Lung (tissue), 12 donors: ENCODE results near the gene WNT7B. TPM values are rescaled to one million over a fixed set of nuclear protein-coding genes. Genes with fewer than 3 reads are reported as not detected.

Experiments used
- ATAC-seq: fragments of 200-7000 bp; cut with Tn5 transposase; one replicate; pipeline ENCODE4 v1.9.1; 2020; ENCODE audit warnings: moderate number of reproducible peaks; ENCODE audit not compliant: insufficient read depth, low FRiP score
- DNase-seq, 3 donors: peaks; one replicate each; pipeline ENCODE4 v3.0.0-alpha.2; 2013 to 2017
- H3K27ac ChIP-seq, 2 donors: one replicate each; pipeline ENCODE4 v1.5.1; 2013; ENCODE audit warnings: mild to moderate bottlenecking in 2 of 2, moderate library complexity in 2 of 2, control low read depth in 1 of 2, inconsistent platforms in 1 of 2, low read depth in 1 of 2, low read length in 1 of 2
- H3K27me3 ChIP-seq, 3 donors: one replicate each; pipeline ENCODE4 v1.5.1; 2013; ENCODE audit warnings: low read length in 2 of 3; ENCODE audit not compliant: control insufficient read depth in 3 of 3, insufficient read depth in 3 of 3
- H3K36me3 ChIP-seq, 4 donors: one replicate each; pipeline ENCODE4 v1.5.1; 2013; ENCODE audit warnings: low read length in 4 of 4, mild to moderate bottlenecking in 1 of 4, moderate library complexity in 1 of 4; ENCODE audit not compliant: control insufficient read depth in 4 of 4, insufficient read depth in 4 of 4
- H3K4me1 ChIP-seq, 5 donors: one replicate each; pipeline ENCODE4 v1.5.1; 2013; ENCODE audit warnings: low read length in 5 of 5, mild to moderate bottlenecking in 2 of 5, moderate library complexity in 1 of 5; ENCODE audit not compliant: control insufficient read depth in 5 of 5, insufficient read depth in 5 of 5
- H3K4me3 ChIP-seq: one replicate; pipeline ENCODE4 v1.5.1; 2013; ENCODE audit warnings: mild to moderate bottlenecking, control low read depth, moderate library complexity
- H3K9ac ChIP-seq, 2 donors: one replicate each; pipeline ENCODE4 v1.5.1; 2013; ENCODE audit warnings: low read length in 2 of 2, control low read depth in 1 of 2; ENCODE audit not compliant: insufficient read depth in 1 of 2
- H3K9me3 ChIP-seq, 4 donors: one replicate each; pipeline ENCODE4 v1.5.1; 2013; ENCODE audit warnings: low read length in 3 of 4, mild to moderate bottlenecking in 1 of 4, moderate library complexity in 1 of 4; ENCODE audit not compliant: control insufficient read depth in 4 of 4, insufficient read depth in 3 of 4
- CTCF ChIP-seq: IDR thresholded peaks from 2 replicates; pipeline ENCODE4 v1.5.1; 2012; ENCODE audit warnings: mild to moderate bottlenecking; ENCODE audit errors: control extremely low read depth, extremely low read depth
- WGBS, 2 donors: extraction: QIAGEN DNeasy Blood & Tissue Kit; methylation state at CpG; one replicate each; pipeline ENCODE4 v1.1.7; 2013; 5-methylcytosine and 5-hydroxymethylcytosine counted together
- polyA plus RNA-seq, 2 donors: library from polyadenylated mRNA; stranded (reverse); fragments of 200-250 nt; gene quantifications; one replicate each; pipeline ENCODE4 v1.2.1, GENCODE V29; 2013
- total RNA-seq, 2 donors: library from RNA; depleted of rRNA in 1 of 2; stranded (reverse); fragments of >200 nt in 1 of 2; gene quantifications; one replicate each; pipeline ENCODE4 v1.2.1, GENCODE V29; 2014 to 2021
- donor health status: control.
- donor health status: control.
- donor health status: Bipolar disorder and iron deficiency.
- donor health status: healthy.
- donor health status: DM: yes; HTN: yes; CAD: no.

The WNT7B gene
- total and polyA plus RNA-seq, 4 donors, result 3.5 to 12.5 (median 6.5) TPM

GRCh38 chr22:46024136-46024840 is 47.3 kb upstream of the WNT7B start:
- ATAC-seq (no peak), DNase-seq (no peak)
- H3K27me3 ChIP-seq, result peaks cover 0 to 3% (median 0%) of the 10 kb centered on the region in 3 donors
- H3K9ac ChIP-seq, result no peak overlapping the region
- H3K9me3 ChIP-seq, result no peaks in the 10 kb centered on the region
- no peak overlapping the region for H3K27ac ChIP-seq
- peaks cover 0 to 7% (median 5%) of the 10 kb centered on the region in 5 donors for H3K4me1 ChIP-seq
- no peak for TF ChIP-seq CTCF
- H3K4me3 ChIP-seq, result no peak overlapping the region
- 89 to 93% methylated on average over 4 of the region's 4 CpGs for WGBS, 2 donors
- no peaks in the 10 kb centered on the region for H3K36me3 ChIP-seq

- H3K36me3 ChIP-seq, result no peaks in the 10 kb centered on the region
- TF ChIP-seq CTCF, result no peak
- no peak overlapping the region for H3K4me3 ChIP-seq
- 91 to 96% methylated on average over 14 of the region's 14 CpGs for WGBS, 2 donors
- H3K4me1 ChIP-seq, result peaks cover 0 to 7% (median 5%) of the 10 kb centered on the region in 5 donors
- ATAC-seq, result no peak
- no peaks in the 10 kb centered on the region for H3K9me3 ChIP-seq
- H3K9ac ChIP-seq, result no peak overlapping the region
- H3K27me3 ChIP-seq, result peaks cover 0 to 3% (median 0%) of the 10 kb centered on the region in 3 donors
- no peak for DNase-seq
- no peak overlapping the region for H3K27ac ChIP-seq
Measured at GRCh38 chr22:46023558-46023981, 46.6 kb upstream of the WNT7B start.

- H3K9ac ChIP-seq, result no peak overlapping the region
- H3K9me3 ChIP-seq, result no peaks in the 10 kb centered on the region
- ATAC-seq (no peak), DNase-seq (no peak)
- peaks cover 0 to 7% (median 5%) of the 10 kb centered on the region in 5 donors for H3K4me1 ChIP-seq
- no peak for TF ChIP-seq CTCF
- no peak overlapping the region for H3K4me3 ChIP-seq
- no peak overlapping the region for H3K27ac ChIP-seq
- WGBS, 2 donors, result 89 to 90% methylated on average over 10 of the region's 10 CpGs
- no peaks in the 10 kb centered on the region for H3K36me3 ChIP-seq
- H3K27me3 ChIP-seq, result peaks cover 0 to 3% (median 0%) of the 10 kb centered on the region in 3 donors
Measured at GRCh38 chr22:46022881-46023512, 46.0 kb upstream of the WNT7B start.
